GM15510 (cell line): Measurements from ENCODE around the gene TBC1D24.

Experiments used
- POLR2A ChIP-seq: IDR thresholded peaks from 3 replicates; pipeline ENCODE4 v1.6.1; 2011; ENCODE audit warnings: borderline replicate concordance; ENCODE audit not compliant: insufficient read length; ENCODE audit errors: extremely low read depth

Gene TBC1D24

GRCh38 chr16:2447920-2448583, 26.9 kb upstream of the TBC1D24 start:
- no peak for TF ChIP-seq POLR2A

DNA sequence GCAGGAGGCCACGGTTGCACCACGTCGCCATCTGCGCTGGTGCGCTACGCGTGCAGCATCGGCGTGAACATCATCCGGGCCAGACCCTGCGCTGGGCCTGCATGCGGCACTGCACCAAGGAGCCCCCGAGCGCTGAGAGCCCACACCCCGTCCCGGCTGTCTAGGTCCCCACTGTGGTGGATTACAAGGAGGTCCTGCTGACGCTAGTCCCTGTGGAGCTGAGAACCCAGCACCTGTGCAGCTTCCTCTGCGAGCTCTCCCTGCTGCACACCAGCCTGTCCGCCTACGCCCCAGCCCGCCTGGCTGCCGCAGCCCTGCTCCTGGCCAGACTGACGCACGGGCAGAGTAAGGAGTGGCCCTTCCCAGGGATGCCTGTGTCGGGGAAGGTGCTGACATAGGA, 25.8 kb upstream of the TBC1D24 start:
- no peak for TF ChIP-seq POLR2A

- TF ChIP-seq POLR2A = no peak
Measured at GRCh38 chr16:2450535-2450934, 24.4 kb upstream of the TBC1D24 start.

- TF ChIP-seq POLR2A = no peak
Measured at GRCh38 chr16:2450975-2451381, 23.9 kb upstream of the TBC1D24 start.

DNA sequence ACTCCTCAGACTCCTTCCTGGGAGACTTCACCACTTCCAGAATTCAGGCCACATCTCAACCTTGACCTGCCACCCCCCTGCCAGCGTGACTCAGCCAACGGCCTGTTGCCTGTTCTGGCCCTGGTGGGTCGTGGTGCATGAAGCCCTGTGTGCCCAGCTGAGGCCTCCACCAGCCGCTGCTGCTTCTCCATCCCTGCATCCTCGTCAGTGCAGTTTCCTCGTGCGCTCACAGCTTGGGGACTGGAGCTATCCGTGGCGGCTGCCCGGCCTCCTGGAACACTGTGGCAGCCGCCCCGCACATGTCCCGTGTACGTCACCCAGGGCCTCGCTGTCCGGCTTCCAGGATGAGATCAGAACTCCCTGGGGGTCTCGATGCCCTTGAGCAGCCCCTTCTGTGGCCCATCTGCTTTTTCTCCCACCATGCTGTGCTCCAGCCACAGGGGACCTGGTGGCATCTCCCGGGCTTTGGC, 23.0 kb upstream of the TBC1D24 start:
- TF ChIP-seq POLR2A = no peak

- no peak for TF ChIP-seq POLR2A
Measured at GRCh38 chr16:2452650-2453049, 22.3 kb upstream of the TBC1D24 start.

- TF ChIP-seq POLR2A = no peak
Measured at GRCh38 chr16:2455081-2455845, 19.7 kb upstream of the TBC1D24 start.

GRCh38 chr16:2456551-2457153, 18.3 kb upstream of the TBC1D24 start:
- TF ChIP-seq POLR2A = no peak

DNA sequence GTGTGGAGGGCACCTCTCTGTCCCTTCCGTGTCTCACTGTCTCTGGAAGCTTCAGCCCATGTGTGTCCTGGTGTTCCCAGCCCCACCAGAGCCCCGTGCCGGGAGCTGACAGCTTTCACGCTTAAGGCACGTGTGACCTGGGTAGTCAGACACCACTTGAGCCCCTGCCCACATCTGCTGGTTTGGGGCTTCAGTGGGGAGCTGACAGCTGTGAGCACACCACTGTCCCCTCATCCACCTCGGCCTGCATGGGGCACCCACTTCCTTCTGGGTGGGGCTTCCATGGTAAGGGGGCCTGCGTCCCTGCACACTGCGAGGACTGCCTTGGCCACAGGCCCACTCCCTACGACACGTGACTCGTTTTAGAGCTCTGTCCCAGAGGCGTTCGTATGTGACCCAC, 17.7 kb upstream of the TBC1D24 start:
- TF ChIP-seq POLR2A = no peak

GRCh38 chr16:2457946-2458345, 17.0 kb upstream of the TBC1D24 start:
- no peak for TF ChIP-seq POLR2A

- TF ChIP-seq POLR2A = no peak
Measured at GRCh38 chr16:2458887-2459646, 15.9 kb upstream of the TBC1D24 start.

DNA sequence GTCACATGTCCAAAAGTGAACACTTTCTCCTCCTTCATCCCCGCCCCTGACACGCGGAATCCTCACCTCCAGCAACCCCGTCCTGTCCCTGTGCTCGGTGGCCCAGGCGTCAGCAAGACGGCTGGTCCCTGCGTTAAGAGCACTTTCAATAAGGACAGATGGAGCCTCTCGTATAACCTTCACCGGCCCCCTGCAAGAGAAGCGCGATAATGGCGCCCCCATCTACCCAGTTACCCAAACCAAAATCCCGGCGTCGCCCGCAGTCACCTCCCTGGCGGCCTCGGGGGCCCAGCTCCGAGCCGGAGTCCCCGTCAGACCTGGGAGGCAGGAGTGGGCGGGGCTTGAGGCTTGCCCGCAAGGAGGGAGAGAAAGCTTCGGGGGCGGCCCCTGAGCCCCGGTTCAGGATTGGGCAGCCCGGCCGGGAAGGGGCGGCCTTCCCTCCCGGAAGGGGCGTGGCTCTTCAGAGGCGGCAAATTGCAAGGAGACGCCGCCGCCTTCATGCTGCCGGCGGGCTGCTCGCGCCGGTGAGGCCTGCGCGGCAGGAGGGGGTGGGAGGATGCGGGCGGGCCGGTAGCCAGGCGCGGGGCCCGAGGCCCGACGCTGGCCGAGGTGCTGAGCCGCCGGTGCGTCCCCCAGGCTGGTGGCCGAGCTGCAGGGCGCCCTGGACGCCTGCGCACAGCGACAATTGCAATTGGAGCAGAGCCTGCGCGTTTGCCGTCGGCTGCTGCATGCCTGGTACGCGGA, 15.1 kb upstream of the TBC1D24 start, which contains the start of gene TEDC2:
TEDC2 (plus strand) TSS at position 463 of the 744 bp plus-strand sequence; CDS start at position 499, 36 bp downstream.
- TF ChIP-seq POLR2A = peak; percentile 70

- no peak for TF ChIP-seq POLR2A
Measured at GRCh38 chr16:2460391-2460713, 14.6 kb upstream of the TBC1D24 start.

DNA sequence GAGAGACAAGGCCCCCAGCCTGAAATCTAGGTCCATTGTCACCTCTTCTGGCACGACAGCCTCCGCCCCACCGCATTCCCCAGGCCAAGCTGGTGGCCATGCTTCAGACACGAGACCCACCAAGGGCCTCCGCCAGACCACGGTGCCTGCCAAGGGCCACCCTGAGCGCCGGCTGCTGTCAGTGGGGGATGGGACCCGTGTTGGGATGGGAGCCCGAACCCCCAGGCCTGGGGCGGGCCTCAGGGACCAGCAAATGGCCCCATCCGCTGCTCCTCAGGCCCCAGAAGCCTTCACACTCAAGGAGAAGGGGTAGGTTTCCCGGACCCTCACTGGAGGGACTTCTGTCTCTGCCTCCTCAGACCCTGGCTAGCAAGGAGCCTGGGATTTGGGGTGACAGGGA, 14.0 kb upstream of the TBC1D24 start:
- no peak for TF ChIP-seq POLR2A
